GM23338 (cell line): ENCODE measurements around the gene FEM1B. TPM values are rescaled to one million over a fixed set of nuclear protein-coding genes. Genes with fewer than 3 reads are reported as not detected.

Experiments
- ATAC-seq: fragments of 200-7000 bp; cut with Tn5 transposase; 3 replicates; pipeline ENCODE4 v1.9.1; 2020
- DNase-seq: peaks from one replicate; pipeline ENCODE4 v3.0.0-alpha.2; 2015; ENCODE audit warnings: low spot score
- H2AFZ ChIP-seq: fragments of 200-600 bp; sonication (generic); 2 replicates; pipeline ENCODE4 v1.8.0; 2016; ENCODE audit warnings: antibody characterized with exemption, mild to moderate bottlenecking, moderate library complexity
- H3F3A ChIP-seq: fragments of 200-600 bp; sonication (generic); replicated peaks from 2 replicates; pipeline ENCODE4 v1.8.0; 2017; ENCODE audit warnings: antibody characterized with exemption, mixed run types, low read depth
- H3K27ac ChIP-seq: fragments of 200-600 bp; sonication (generic); 2 replicates; pipeline ENCODE4 v1.6.1; 2016; ENCODE audit warnings: low read depth
- H3K27me3 ChIP-seq: fragments of 200-600 bp; sonication (generic); 2 replicates; pipeline ENCODE4 v1.8.0; 2016; ENCODE audit warnings: mild to moderate bottlenecking, mixed run types, moderate library complexity; ENCODE audit not compliant: insufficient read depth
- H3K36me3 ChIP-seq: fragments of 200-600 bp; sonication (generic); 2 replicates; pipeline ENCODE4 v1.8.0; 2016; ENCODE audit warnings: mild to moderate bottlenecking; ENCODE audit not compliant: insufficient read depth
- H3K4me1 ChIP-seq: fragments of 200-600 bp; sonication (generic); 2 replicates; pipeline ENCODE4 v1.8.0; 2016; ENCODE audit warnings: mild to moderate bottlenecking, moderate library complexity; ENCODE audit not compliant: insufficient read depth
- H3K4me2 ChIP-seq: fragments of 200-600 bp; sonication (generic); 2 replicates; pipeline ENCODE4 v1.7.1; 2017; ENCODE audit warnings: mixed run types
- H3K4me3 ChIP-seq: fragments of 200-600 bp; sonication (generic); 2 replicates; pipeline ENCODE4 v1.6.1; 2016; ENCODE audit warnings: mixed run types
- H3K79me2 ChIP-seq: fragments of 200-600 bp; sonication (generic); replicated peaks from 2 replicates; pipeline ENCODE4 v1.8.0; 2017; ENCODE audit warnings: mild to moderate bottlenecking; ENCODE audit not compliant: insufficient read depth
- H3K9me2 ChIP-seq: fragments of 200-600 bp; sonication (generic); 2 replicates; pipeline ENCODE4 v1.8.0; 2017; ENCODE audit not compliant: insufficient read depth
- H4K20me1 ChIP-seq: fragments of 200-600 bp; sonication (generic); replicated peaks from 2 replicates; pipeline ENCODE4 v1.8.0; 2017; ENCODE audit warnings: mild to moderate bottlenecking; ENCODE audit not compliant: insufficient read depth
- H3K27ac Mint-ChIP-seq: 2 replicates; pipeline ENCODE4 v1.8.0; 2020; ENCODE audit warnings: inconsistent platforms, mild to moderate bottlenecking, moderate library complexity, mixed read lengths
- H3K27me3 Mint-ChIP-seq: 3 replicates; pipeline ENCODE4 v1.8.0; 2022; ENCODE audit warnings: low read depth, mild to moderate bottlenecking, moderate library complexity, mixed read lengths, inconsistent platforms; ENCODE audit not compliant: insufficient read depth, poor library complexity
- H3K36me3 Mint-ChIP-seq: 3 replicates; pipeline ENCODE4 v1.8.0; 2021; ENCODE audit warnings: low read depth, mild to moderate bottlenecking, inconsistent platforms, moderate library complexity, mixed read lengths
- H3K4me1 Mint-ChIP-seq: 3 replicates; pipeline ENCODE4 v1.8.0; 2020; ENCODE audit warnings: mild to moderate bottlenecking, inconsistent platforms, mixed read lengths
- H3K4me3 Mint-ChIP-seq: 3 replicates; pipeline ENCODE4 v1.8.0; 2021; ENCODE audit warnings: moderate library complexity, mild to moderate bottlenecking, inconsistent platforms, mixed read lengths
- H3K9me3 Mint-ChIP-seq: 3 replicates; pipeline ENCODE4 v1.8.0; 2020; ENCODE audit warnings: moderate library complexity, mild to moderate bottlenecking, inconsistent platforms, mixed read lengths
- EZH2 ChIP-seq: fragments of 200-600 bp; sonication (generic); IDR thresholded peaks from one replicate; pipeline ENCODE4 v1.8.0; 2017; ENCODE audit warnings: antibody characterized with exemption, mild to moderate bottlenecking, low read depth; ENCODE audit not compliant: unreplicated experiment
- EZH2phosphoT487 ChIP-seq: fragments of 200-600 bp; sonication (generic); IDR thresholded peaks from one replicate; pipeline ENCODE4 v1.8.1; 2018; ENCODE audit warnings: antibody characterized with exemption; ENCODE audit not compliant: unreplicated experiment
- JUNB ChIP-seq: IDR thresholded peaks from one replicate; pipeline ENCODE4 v1.6.1; 2016; ENCODE audit warnings: antibody characterized with exemption; ENCODE audit not compliant: unreplicated experiment
- NANOG ChIP-seq: IDR thresholded peaks from 2 replicates; pipeline ENCODE4 v1.6.1; 2016; ENCODE audit warnings: antibody characterized with exemption, borderline replicate concordance
- POLR2AphosphoS5 ChIP-seq: IDR thresholded peaks from 2 replicates; pipeline ENCODE4 v1.6.1; 2016; ENCODE audit warnings: antibody characterized with exemption, low read depth
- STAT1 ChIP-seq: IDR thresholded peaks from one replicate; pipeline ENCODE4 v1.6.1; 2016; ENCODE audit warnings: antibody characterized with exemption; ENCODE audit not compliant: unreplicated experiment
- ZNF114 ChIP-seq: fragments of 250-450 bp; sonication (Bioruptor Pico); IDR thresholded peaks from 2 replicates; pipeline ENCODE4 v1.5.0; 2020; ENCODE audit warnings: mild to moderate bottlenecking, moderate library complexity
- ZNF331 ChIP-seq: fragments of 250-450 bp; sonication (Bioruptor Pico); IDR thresholded peaks from 2 replicates; pipeline ENCODE4 v1.5.0; 2020; ENCODE audit warnings: low read depth, mild to moderate bottlenecking, moderate library complexity
- polyA plus RNA-seq: library from polyadenylated mRNA; unstranded; fragments of >200 nt; fragmentation: Nextera tagmentation; extraction: Ambion mirVana; gene quantifications from 2 replicates; pipeline ENCODE4 v1.2.1, GENCODE V29; 2016
- total RNA-seq: library from RNA; depleted of rRNA; stranded (reverse); fragments of >200 nt; shearing (Covaris generic); gene quantifications from 2 replicates; pipeline ENCODE4 v1.2.3, GENCODE V29; 2014
- TF ChIP-seq, protein P1 (sequence below): IDR thresholded peaks from one replicate; pipeline ENCODE4 v1.6.1; 2018; ENCODE audit warnings: antibody characterized with exemption; ENCODE audit not compliant: unreplicated experiment
- TF ChIP-seq, protein P2 (sequence below), 2 experiments: fragments of 200-600 bp in 1 of 2; sonication (generic) in 1 of 2; conservative IDR thresholded peaks; 2 replicates each; pipeline versions ENCODE4 v1.5.1 to v1.6.1; 2016 to 2017; ENCODE audit warnings: antibody characterized with exemption in 2 of 2, low read depth in 2 of 2, mild to moderate bottlenecking in 2 of 2, moderate library complexity in 1 of 2
- TF ChIP-seq, protein P3 (sequence below): IDR thresholded peaks from 2 replicates; pipeline ENCODE4 v1.6.1; 2016; ENCODE audit warnings: antibody characterized with exemption
- TF ChIP-seq, protein P4 (sequence below): fragments of 250-450 bp; sonication (Bioruptor Pico); IDR thresholded peaks from 2 replicates; pipeline ENCODE4 v1.5.0; 2020; ENCODE audit warnings: mild to moderate bottlenecking, moderate library complexity

FEM1B gene
- total and polyA plus RNA-seq, 2 experiments from 2014 or later: 13.0 to 82.0 TPM

DNA sequence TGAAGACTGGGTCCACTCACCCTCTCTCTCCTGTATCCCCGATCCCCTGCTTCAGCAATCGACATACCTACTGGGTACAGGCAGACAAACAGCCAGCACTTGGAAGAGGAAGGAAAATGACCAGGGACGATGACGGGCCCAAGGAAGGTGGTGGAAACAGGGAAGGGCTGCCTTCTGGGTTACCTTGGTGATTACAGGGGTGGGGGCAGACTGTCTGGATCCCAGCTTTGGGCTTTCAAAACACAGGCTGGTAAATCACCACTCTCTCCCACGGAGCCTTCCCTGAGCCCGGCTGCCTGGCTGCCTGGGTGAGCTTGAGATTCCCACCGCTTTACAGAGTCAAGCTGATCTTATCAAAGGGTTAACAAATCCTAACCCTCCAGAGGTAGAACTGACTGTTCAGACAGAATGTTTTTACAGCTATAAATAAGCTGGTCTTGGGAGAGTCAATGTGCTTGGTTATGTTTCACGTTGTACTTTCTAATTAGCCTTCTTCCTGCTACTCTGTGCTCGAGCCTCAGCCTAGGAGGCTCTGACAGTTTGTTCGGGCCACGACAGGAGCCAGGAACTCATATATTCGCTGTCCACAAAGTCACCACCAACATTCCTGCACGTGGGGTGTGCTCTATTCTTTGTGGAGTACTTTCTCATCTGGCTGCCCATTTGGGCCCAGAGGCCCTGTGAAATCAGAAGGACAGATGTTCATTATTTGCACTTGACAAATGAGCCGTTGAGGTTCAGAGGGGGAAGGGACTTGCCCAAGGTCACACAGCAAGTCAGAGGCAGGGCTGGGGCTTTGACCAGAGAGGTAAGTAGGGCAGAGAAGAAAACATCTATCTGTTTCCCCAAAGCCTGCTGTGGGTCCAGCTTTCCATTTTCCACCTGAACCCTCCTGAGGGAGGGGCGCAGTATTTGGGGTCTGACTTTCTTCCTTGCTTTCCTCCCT is 63.5 kb downstream of the FEM1B start:
- Histone ChIP-seq H3K27ac (no peak overlapping the region), H3K4me2 (no peak overlapping the region), H2AFZ (no peak overlapping the region), H3K4me1 (no peaks in the 10 kb centered on the region), H3K36me3 (no peaks in the 10 kb centered on the region), H3F3A (no peaks in the 10 kb centered on the region), H3K4me3 (no peak overlapping the region), H3K79me2 (no peaks in the 10 kb centered on the region), H3K9me2 (no peaks in the 10 kb centered on the region), H3K27me3 (no peaks in the 10 kb centered on the region), H4K20me1 (no peaks in the 10 kb centered on the region)
- Mint-ChIP-seq H3K4me3 (no peak overlapping the region), H3K27ac (no peak overlapping the region), H3K36me3 (no peaks in the 10 kb centered on the region), H3K4me1 (peaks cover 11% of the 10 kb centered on the region; the same call in 2 of the 3 replicates), H3K27me3 (peaks cover 7% of the 10 kb centered on the region), H3K9me3 (no peaks in the 10 kb centered on the region)
- TF ChIP-seq NANOG: no peak
- no peak for TF ChIP-seq POLR2AphosphoS5
- TF ChIP-seq, protein P1, sequence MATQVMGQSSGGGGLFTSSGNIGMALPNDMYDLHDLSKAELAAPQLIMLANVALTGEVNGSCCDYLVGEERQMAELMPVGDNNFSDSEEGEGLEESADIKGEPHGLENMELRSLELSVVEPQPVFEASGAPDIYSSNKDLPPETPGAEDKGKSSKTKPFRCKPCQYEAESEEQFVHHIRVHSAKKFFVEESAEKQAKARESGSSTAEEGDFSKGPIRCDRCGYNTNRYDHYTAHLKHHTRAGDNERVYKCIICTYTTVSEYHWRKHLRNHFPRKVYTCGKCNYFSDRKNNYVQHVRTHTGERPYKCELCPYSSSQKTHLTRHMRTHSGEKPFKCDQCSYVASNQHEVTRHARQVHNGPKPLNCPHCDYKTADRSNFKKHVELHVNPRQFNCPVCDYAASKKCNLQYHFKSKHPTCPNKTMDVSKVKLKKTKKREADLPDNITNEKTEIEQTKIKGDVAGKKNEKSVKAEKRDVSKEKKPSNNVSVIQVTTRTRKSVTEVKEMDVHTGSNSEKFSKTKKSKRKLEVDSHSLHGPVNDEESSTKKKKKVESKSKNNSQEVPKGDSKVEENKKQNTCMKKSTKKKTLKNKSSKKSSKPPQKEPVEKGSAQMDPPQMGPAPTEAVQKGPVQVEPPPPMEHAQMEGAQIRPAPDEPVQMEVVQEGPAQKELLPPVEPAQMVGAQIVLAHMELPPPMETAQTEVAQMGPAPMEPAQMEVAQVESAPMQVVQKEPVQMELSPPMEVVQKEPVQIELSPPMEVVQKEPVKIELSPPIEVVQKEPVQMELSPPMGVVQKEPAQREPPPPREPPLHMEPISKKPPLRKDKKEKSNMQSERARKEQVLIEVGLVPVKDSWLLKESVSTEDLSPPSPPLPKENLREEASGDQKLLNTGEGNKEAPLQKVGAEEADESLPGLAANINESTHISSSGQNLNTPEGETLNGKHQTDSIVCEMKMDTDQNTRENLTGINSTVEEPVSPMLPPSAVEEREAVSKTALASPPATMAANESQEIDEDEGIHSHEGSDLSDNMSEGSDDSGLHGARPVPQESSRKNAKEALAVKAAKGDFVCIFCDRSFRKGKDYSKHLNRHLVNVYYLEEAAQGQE: no peak
- TF ChIP-seq EZH2: no peak
- no peak for TF ChIP-seq STAT1
- TF ChIP-seq EZH2phosphoT487: no peak
- TF ChIP-seq ZNF114: no peak
- TF ChIP-seq, protein P2, sequence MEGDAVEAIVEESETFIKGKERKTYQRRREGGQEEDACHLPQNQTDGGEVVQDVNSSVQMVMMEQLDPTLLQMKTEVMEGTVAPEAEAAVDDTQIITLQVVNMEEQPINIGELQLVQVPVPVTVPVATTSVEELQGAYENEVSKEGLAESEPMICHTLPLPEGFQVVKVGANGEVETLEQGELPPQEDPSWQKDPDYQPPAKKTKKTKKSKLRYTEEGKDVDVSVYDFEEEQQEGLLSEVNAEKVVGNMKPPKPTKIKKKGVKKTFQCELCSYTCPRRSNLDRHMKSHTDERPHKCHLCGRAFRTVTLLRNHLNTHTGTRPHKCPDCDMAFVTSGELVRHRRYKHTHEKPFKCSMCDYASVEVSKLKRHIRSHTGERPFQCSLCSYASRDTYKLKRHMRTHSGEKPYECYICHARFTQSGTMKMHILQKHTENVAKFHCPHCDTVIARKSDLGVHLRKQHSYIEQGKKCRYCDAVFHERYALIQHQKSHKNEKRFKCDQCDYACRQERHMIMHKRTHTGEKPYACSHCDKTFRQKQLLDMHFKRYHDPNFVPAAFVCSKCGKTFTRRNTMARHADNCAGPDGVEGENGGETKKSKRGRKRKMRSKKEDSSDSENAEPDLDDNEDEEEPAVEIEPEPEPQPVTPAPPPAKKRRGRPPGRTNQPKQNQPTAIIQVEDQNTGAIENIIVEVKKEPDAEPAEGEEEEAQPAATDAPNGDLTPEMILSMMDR (conservative IDR thresholded peaks at IDR 0.05; ENCODE audit: low read depth in 2 of 2): no peak
- no peak for TF ChIP-seq ZNF331 (CRISPR knock-in tag)
- no peak for TF ChIP-seq JUNB
- TF ChIP-seq, protein P3, sequence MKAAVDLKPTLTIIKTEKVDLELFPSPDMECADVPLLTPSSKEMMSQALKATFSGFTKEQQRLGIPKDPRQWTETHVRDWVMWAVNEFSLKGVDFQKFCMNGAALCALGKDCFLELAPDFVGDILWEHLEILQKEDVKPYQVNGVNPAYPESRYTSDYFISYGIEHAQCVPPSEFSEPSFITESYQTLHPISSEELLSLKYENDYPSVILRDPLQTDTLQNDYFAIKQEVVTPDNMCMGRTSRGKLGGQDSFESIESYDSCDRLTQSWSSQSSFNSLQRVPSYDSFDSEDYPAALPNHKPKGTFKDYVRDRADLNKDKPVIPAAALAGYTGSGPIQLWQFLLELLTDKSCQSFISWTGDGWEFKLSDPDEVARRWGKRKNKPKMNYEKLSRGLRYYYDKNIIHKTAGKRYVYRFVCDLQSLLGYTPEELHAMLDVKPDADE: no peak
- TF ChIP-seq, protein P4, sequence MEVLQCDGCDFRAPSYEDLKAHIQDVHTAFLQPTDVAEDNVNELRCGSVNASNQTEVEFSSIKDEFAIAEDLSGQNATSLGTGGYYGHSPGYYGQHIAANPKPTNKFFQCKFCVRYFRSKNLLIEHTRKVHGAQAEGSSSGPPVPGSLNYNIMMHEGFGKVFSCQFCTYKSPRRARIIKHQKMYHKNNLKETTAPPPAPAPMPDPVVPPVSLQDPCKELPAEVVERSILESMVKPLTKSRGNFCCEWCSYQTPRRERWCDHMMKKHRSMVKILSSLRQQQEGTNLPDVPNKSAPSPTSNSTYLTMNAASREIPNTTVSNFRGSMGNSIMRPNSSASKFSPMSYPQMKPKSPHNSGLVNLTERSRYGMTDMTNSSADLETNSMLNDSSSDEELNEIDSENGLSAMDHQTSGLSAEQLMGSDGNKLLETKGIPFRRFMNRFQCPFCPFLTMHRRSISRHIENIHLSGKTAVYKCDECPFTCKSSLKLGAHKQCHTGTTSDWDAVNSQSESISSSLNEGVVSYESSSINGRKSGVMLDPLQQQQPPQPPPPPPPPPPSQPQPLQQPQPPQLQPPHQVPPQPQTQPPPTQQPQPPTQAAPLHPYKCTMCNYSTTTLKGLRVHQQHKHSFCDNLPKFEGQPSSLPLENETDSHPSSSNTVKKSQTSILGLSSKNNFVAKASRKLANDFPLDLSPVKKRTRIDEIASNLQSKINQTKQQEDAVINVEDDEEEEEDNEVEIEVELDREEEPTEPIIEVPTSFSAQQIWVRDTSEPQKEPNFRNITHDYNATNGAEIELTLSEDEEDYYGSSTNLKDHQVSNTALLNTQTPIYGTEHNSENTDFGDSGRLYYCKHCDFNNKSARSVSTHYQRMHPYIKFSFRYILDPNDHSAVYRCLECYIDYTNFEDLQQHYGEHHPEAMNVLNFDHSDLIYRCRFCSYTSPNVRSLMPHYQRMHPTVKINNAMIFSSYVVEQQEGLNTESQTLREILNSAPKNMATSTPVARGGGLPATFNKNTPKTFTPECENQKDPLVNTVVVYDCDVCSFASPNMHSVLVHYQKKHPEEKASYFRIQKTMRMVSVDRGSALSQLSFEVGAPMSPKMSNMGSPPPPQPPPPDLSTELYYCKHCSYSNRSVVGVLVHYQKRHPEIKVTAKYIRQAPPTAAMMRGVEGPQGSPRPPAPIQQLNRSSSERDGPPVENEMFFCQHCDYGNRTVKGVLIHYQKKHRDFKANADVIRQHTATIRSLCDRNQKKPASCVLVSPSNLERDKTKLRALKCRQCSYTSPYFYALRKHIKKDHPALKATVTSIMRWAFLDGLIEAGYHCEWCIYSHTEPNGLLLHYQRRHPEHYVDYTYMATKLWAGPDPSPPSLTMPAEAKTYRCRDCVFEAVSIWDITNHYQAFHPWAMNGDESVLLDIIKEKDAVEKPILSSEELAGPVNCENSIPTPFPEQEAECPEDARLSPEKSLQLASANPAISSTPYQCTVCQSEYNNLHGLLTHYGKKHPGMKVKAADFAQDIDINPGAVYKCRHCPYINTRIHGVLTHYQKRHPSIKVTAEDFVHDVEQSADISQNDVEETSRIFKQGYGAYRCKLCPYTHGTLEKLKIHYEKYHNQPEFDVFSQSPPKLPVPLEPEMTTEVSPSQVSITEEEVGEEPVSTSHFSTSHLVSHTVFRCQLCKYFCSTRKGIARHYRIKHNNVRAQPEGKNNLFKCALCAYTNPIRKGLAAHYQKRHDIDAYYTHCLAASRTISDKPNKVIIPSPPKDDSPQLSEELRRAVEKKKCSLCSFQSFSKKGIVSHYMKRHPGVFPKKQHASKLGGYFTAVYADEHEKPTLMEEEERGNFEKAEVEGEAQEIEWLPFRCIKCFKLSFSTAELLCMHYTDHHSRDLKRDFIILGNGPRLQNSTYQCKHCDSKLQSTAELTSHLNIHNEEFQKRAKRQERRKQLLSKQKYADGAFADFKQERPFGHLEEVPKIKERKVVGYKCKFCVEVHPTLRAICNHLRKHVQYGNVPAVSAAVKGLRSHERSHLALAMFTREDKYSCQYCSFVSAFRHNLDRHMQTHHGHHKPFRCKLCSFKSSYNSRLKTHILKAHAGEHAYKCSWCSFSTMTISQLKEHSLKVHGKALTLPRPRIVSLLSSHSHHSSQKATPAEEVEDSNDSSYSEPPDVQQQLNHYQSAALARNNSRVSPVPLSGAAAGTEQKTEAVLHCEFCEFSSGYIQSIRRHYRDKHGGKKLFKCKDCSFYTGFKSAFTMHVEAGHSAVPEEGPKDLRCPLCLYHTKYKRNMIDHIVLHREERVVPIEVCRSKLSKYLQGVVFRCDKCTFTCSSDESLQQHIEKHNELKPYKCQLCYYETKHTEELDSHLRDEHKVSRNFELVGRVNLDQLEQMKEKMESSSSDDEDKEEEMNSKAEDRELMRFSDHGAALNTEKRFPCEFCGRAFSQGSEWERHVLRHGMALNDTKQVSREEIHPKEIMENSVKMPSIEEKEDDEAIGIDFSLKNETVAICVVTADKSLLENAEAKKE (CRISPR knock-in tag): no peak
- no peak for DNase-seq
- no peak for ATAC-seq
